GM10847 (cell line): ENCODE measurements around the gene GOLGB1.

Experiments
- POLR2A ChIP-seq: IDR thresholded peaks from 2 replicates; pipeline ENCODE4 v1.6.1; 2011; ENCODE audit not compliant: insufficient read length; ENCODE audit errors: extremely low read depth

GOLGB1 gene

DNA sequence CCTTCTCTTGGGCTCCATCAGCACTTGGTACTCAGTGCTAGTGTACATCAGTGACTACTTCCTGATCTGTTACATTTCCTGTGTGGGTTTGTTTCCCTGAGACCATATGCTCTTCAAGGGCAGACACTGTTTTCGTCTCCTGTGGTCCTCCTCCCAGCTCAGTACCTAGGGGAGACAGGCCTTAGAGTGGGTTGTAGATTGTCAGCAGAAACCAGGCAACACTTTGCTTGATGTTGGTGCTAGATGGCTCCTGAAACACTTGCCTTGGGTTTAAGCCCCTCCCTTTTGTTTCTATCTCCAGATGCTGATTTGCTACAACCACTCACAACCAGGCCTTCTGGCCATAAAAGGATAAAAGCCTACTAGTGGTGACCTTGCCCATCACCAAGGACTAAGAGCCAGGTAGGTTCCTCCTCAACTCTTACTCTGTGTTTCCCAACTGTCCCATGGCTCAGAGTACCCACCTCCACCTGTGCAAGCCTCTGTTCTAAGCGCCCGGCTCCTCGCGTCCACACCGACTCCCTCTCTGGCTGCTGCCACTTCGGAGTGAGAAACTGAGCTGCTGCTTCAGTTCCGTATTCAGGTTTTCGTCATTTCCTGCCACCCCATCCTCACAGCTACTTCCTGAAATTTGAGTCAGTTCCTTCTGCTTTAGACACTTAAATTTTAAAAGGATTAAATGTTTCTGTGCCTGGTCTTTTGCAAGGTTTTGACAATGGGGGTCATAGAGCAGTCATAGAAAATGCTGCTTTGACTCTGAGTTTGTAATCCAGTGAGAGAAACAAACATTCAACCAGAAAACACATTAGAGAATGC lies 89.0 kb downstream of the GOLGB1 start, which contains the start of gene HCLS1:
HCLS1 (minus strand) TSS at position 548 of the 816 bp plus-strand sequence. CDS start 2,556 bp downstream, outside the sequence.
- peak; percentile 95 for TF ChIP-seq POLR2A

GRCh38 chr3:121659586-121659985 lies 90.0 kb downstream of the GOLGB1 start:
- no peak for TF ChIP-seq POLR2A

DNA sequence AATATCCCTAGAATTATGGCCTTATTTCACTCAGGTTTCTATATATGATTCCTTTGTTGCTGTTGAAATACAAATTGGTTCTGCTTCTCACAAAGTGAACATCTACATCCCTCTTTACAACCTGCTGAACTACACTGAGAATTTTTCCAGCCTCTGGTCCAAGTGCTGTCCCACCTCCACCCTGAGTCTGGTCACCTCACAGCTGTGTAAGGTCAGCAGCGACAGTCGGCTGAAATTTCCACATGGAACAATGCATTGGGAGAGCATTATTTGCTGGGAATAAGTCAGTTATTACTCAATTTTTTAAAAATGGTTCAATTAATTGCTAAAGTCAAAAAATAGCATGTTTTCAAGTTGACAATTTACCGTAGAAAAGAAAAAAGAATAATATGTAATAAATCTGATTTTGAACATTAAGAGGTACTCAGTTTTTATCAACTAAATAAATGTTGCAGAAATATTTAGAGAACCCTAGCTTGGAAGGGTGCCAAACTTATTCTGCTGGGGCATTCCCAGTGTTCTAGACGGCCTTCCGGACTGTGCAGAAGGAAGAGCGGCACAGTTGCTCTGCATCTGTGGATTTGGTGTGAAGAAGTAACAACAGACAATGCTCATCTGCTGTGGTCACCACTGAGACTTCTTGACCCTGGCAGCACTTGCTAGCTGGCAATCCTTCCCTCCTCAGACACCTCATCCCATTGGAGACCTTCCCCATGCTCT lies 90.7 kb downstream of the GOLGB1 start:
- no peak for TF ChIP-seq POLR2A

DNA sequence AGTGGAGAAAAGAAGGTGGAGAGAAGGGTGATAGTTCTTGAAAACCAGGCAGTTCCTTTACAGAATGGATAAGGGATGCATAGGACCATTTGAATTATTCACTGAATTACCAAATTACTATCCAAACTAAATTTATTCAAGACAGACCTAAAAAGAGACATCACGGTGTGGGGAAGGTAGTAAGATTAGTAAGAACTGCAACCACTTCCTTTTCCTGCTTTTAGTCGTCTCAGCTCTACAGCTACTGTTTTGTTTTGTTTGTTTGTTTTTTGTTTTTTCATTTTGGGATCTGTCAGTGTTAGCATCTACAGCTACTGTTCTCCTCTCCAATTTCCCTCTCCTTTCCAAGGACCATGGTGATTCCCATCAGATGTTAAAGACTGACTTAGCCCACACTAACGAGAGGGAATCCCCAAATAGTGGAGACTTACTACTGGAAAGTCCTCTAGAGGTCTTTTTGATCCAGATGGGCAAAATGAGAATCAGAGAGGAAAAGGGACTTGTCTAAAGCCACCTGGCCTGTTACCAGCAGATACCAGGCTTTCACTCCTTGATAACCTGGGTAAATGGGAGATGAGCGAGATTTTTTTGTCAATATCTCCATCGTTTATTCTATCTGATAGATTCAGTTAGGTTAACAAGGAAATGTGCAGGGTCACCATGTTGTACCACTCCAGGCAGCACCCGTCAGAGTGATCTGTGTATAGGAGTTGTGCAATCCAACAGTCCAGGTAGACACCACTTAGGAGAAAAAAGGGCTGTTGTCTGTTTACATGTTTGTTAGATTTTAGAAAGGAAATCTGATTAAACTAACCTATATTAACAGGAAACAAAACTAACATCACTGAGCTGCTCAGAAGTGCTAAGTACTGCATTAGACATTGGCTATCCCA lies 94.8 kb downstream of the GOLGB1 start:
- no peak for TF ChIP-seq POLR2A

GRCh38 chr3:121651684-121652083 lies 97.9 kb downstream of the GOLGB1 start:
- no peak for TF ChIP-seq POLR2A

DNA sequence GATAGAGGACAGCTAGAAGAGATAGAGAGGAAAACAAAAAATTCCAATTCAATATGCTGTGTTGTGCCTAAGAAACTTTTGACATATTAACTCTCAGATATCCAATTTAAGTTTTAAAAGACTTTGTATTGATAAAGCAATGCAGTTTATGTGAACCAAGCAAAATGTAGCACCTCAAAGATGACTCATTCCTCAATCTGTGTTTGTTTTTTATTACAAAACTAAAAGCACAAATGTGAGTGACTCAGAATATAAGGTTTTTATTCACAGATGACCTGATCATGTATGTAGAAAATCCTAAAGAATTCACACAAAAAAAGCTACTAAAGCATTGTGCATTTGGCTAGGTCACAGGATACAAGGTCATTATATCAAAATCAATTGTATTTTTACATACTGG lies 99.9 kb downstream of the GOLGB1 start:
- TF ChIP-seq POLR2A: no peak

DNA sequence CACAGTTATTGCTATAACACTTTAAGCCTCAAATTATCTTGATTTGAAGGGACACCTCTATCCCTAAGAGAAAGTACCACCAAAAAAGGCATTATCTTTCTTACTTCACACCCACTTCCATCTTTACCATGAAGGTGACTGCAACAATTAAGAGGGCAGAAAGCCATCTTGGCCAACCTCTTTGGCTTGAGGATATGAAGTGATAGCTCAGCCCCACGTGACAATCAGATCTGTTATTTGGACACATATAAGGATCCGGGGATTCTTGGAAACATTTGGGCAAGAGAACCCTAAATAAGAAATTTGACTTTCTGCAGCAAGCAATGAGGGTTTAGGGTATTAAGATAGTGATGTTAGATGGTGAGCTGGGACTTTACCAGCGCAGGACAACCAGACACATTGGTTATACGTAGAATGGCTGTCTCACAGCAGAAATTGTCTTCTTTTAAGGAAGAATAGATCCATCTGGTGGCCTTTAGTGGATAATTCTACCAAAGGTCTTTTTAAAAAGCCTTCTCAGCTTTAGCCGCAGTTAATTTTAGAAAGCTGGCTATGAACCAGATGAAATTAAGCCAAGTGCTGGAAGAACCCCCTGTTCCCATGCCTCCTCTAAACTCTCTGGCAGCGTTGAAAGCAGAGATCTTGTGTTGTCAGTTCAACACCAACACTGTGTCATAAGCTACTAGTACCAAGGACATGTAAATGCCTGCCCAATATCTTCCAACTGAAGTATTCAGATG lies 101.2 kb downstream of the GOLGB1 start:
- TF ChIP-seq POLR2A: no peak

DNA sequence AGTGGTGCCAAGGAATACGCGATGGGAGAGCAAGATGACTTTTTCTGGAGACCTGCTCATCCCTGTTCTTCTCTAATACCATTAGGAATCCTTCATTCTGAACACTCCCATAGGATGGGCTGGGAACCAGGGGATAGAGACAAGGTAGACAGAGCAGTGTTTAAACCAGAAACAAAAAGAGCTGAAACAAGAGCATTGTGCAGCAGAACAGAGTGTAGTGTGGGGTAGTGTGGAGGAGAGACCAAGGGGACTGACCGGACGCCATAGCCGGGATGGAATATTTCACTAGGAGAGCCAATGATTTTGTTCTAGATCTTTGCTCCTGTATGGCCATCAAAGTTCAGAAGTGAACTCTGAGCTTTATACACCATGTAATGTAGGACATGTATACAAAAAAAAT lies 104.5 kb downstream of the GOLGB1 start:
- no peak for TF ChIP-seq POLR2A

- TF ChIP-seq POLR2A: no peak
Measured at GRCh38 chr3:121642601-121643314, 106.8 kb downstream of the GOLGB1 start.

GRCh38 chr3:121641127-121641526 lies 108.4 kb downstream of the GOLGB1 start:
- TF ChIP-seq POLR2A: no peak

- no peak for TF ChIP-seq POLR2A
Measured at GRCh38 chr3:121637922-121638321, 111.6 kb downstream of the GOLGB1 start.

- TF ChIP-seq POLR2A: no peak
Measured at GRCh38 chr3:121630355-121630754, 119.2 kb downstream of the GOLGB1 start.

GRCh38 chr3:121629601-121630000 lies 119.9 kb downstream of the GOLGB1 start:
- no peak for TF ChIP-seq POLR2A

- TF ChIP-seq POLR2A: no peak
Measured at GRCh38 chr3:121627622-121628021, 121.9 kb downstream of the GOLGB1 start.
